PC-9 (cell line): ENCODE data around the gene NME9. TPM values are rescaled to one million over a fixed set of nuclear protein-coding genes. Genes with fewer than 3 reads are reported as not detected.

ENCODE experiments used
- BruUV-seq: library from RNA; stranded (reverse); fragments of 400-500 nt; replicated peaks from 2 replicates; lab custom pipeline; 2021; lab: Mats Ljungman, UMichigan
- CTCF ChIA-PET: fragments of 300-600 bp; sonication (Branson Sonifier 250); formaldehyde crosslinking; loops from one replicate; lab custom pipeline; 2022; ENCODE audit warnings: antibody characterized with exemption; lab: Charles Lee
- POLR2A ChIA-PET: fragments of 300-600 bp; sonication (Branson Sonifier 250); formaldehyde crosslinking; loops from one replicate; lab custom pipeline; 2022; ENCODE audit warnings: antibody characterized with exemption; ENCODE audit not compliant: unreplicated experiment; lab: Charles Lee
- DNase-seq, 2 experiments: peaks; one replicate each; pipeline versions ENCODE4 v3.0.0 to v3.0.0-alpha.2; 2015 to 2022; ENCODE audit warnings: mixed read lengths in 1 of 2
- H2AFZ ChIP-seq: fragments of 200-600 bp; sonication (generic); 2 replicates; pipeline ENCODE4 v1.8.1; 2017; ENCODE audit warnings: antibody characterized with exemption
- H3F3A ChIP-seq: fragments of 200-600 bp; sonication (generic); 2 replicates; pipeline ENCODE4 v1.8.1; 2017; ENCODE audit warnings: antibody characterized with exemption, mild to moderate bottlenecking, low read depth; ENCODE audit not compliant: insufficient read depth
- H3K27ac ChIP-seq: fragments of 200-600 bp; sonication (generic); 2 replicates; pipeline ENCODE4 v1.6.1; 2016; ENCODE audit warnings: mixed run types
- H3K27me3 ChIP-seq: fragments of 200-600 bp; sonication (generic); 2 replicates; pipeline ENCODE4 v1.6.1; 2016; ENCODE audit warnings: low read depth, mixed run types; ENCODE audit not compliant: insufficient read depth
- H3K36me3 ChIP-seq: fragments of 200-600 bp; sonication (generic); 2 replicates; pipeline ENCODE4 v1.6.1; 2016; ENCODE audit warnings: low read depth, mixed run types
- H3K4me1 ChIP-seq: fragments of 200-600 bp; sonication (generic); replicated peaks from 2 replicates; pipeline ENCODE4 v1.6.1; 2016; ENCODE audit warnings: mixed run types; ENCODE audit not compliant: insufficient read depth
- H3K4me2 ChIP-seq: fragments of 200-600 bp; sonication (generic); 2 replicates; pipeline ENCODE4 v1.6.1; 2017; ENCODE audit warnings: mixed run types
- H3K4me3 ChIP-seq: fragments of 200-600 bp; sonication (generic); 2 replicates; pipeline ENCODE4 v1.6.1; 2016; ENCODE audit warnings: mixed run types
- H3K79me2 ChIP-seq: fragments of 200-600 bp; sonication (generic); 2 replicates; pipeline ENCODE4 v1.6.1; 2017; ENCODE audit warnings: low read depth, mixed run types
- H3K9me2 ChIP-seq: fragments of 200-600 bp; sonication (generic); 2 replicates; pipeline ENCODE4 v1.8.1; 2017; ENCODE audit warnings: mild to moderate bottlenecking; ENCODE audit not compliant: insufficient read depth
- H3K9me3 ChIP-seq: fragments of 200-600 bp; sonication (generic); 2 replicates; pipeline ENCODE4 v1.8.1; 2016; ENCODE audit warnings: low read depth; ENCODE audit not compliant: insufficient read depth
- H4K20me1 ChIP-seq: fragments of 200-600 bp; sonication (generic); 2 replicates; pipeline ENCODE4 v1.8.1; 2017; ENCODE audit not compliant: insufficient read depth
- EZH2 ChIP-seq: fragments of 200-600 bp; sonication (generic); IDR thresholded peaks from 2 replicates; pipeline ENCODE4 v1.8.0; 2017; ENCODE audit warnings: antibody characterized with exemption, low read depth
- intact Hi-C: fragments of 100-400 bp; cut with micrococcal nuclease; formaldehyde crosslinking; loops from one replicate; pipeline ENCODE4 v1.10.0; 2022; ENCODE audit not compliant: unreplicated experiment
- total RNA-seq: library from RNA; stranded (reverse); gene quantifications from 2 replicates; pipeline ENCODE4 v1.2.3, GENCODE V29; 2021
- TF ChIP-seq, protein P1 (sequence below): fragments of 200-600 bp; sonication (generic); conservative IDR thresholded peaks from 2 replicates; pipeline ENCODE4 v1.6.1; 2017; ENCODE audit warnings: mixed run types, antibody characterized with exemption, mild to moderate bottlenecking, moderate library complexity

NME9 gene
- total RNA-seq, 1 experiment from 2014 or later, result not detected

DNA sequence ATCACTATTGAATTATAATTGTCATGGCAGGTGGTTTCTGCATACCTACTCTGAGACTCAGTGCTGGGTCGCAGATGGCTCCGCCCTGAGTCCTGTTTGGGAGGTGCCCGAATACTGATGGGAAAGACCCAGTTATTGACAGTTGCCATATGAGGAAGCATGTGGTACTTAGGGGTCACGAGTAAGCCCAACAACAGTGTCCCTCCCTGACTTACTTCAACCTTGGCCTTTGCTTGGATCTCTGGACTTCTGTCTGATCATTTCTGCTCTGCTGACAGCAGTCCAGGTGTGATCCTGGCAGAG, 35.6 kb upstream of the NME9 start:
- no peaks in the 10 kb centered on the region for H3K27me3 ChIP-seq
- intact Hi-C loops, result no loop called here
- CTCF ChIA-PET, result no interaction called here
- H3K4me2 ChIP-seq, result no peak overlapping the region
- H3K4me3 ChIP-seq, result no peak overlapping the region
- POLR2A ChIA-PET, result no interaction called here
- no TSS peak for BruUV-seq
- no peak overlapping the region for H2AFZ ChIP-seq
- DNase-seq, result no peak
- H3K36me3 ChIP-seq, result no peaks in the 10 kb centered on the region
- no peaks in the 10 kb centered on the region for H3K9me3 ChIP-seq
- H3K9me2 ChIP-seq, result no peaks in the 10 kb centered on the region
- TF ChIP-seq, protein P1, sequence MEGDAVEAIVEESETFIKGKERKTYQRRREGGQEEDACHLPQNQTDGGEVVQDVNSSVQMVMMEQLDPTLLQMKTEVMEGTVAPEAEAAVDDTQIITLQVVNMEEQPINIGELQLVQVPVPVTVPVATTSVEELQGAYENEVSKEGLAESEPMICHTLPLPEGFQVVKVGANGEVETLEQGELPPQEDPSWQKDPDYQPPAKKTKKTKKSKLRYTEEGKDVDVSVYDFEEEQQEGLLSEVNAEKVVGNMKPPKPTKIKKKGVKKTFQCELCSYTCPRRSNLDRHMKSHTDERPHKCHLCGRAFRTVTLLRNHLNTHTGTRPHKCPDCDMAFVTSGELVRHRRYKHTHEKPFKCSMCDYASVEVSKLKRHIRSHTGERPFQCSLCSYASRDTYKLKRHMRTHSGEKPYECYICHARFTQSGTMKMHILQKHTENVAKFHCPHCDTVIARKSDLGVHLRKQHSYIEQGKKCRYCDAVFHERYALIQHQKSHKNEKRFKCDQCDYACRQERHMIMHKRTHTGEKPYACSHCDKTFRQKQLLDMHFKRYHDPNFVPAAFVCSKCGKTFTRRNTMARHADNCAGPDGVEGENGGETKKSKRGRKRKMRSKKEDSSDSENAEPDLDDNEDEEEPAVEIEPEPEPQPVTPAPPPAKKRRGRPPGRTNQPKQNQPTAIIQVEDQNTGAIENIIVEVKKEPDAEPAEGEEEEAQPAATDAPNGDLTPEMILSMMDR, result no peak
- no peak for TF ChIP-seq EZH2
- H4K20me1 ChIP-seq, result no peaks in the 10 kb centered on the region
- H3K27ac ChIP-seq, result no peak overlapping the region
- no peaks in the 10 kb centered on the region for H3K4me1 ChIP-seq
- H3K79me2 ChIP-seq, result no peaks in the 10 kb centered on the region
- no peaks in the 10 kb centered on the region for H3F3A ChIP-seq

DNA sequence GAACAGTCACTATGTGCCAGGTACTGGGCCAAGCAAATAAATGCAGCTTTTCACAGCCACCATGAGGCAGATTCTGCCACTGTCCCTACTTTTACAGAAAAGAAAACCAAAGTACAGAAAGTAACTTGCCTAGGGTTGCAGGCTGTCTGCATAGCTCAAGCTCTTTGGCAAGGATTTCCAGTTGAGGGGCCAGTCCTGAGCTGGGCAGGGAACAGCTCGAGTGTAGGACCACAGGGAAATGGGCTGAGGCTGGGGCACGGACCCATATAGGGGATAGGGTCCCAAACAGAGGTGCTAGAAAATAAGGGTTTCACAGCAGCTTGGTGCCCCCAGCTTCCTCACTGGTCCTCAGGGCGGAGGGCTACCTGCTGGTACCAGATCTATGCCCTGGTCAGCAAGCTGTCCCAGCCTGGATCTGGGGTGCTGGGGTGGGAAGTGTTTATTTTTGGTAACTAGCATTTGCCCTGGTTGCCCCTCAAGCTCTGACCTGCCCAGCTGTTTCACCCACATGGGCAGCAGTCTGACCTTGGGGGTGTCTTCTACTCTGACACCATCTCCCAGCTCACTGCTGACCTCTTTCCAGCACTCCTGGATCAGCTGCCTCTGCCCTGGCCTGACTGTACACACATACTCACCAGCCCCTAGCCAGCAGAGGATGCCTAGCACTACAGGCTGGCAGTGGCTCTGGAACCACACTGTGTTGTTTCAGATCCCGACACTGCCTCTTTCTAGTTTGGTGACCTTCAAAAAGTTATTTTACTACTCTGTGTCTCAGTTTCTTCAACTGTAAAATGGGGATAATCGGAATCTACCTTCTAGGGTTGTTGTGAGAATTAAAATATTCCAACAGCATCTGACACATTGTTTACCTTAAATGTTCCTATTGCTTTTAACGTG, 35.0 kb upstream of the NME9 start:
- DNase-seq, result no peak
- TF ChIP-seq, protein P1, result no peak
- TF ChIP-seq EZH2, result no peak
- no peaks in the 10 kb centered on the region for H3K9me3 ChIP-seq
- H3K4me3 ChIP-seq, result no peak overlapping the region
- intact Hi-C loops, result no loop called here
- no peaks in the 10 kb centered on the region for H3K4me1 ChIP-seq
- no peaks in the 10 kb centered on the region for H4K20me1 ChIP-seq
- ChIA-PET CTCF (no interaction called here), POLR2A (no interaction called here)
- no peak overlapping the region for H3K4me2 ChIP-seq
- no TSS peak for BruUV-seq
- H3F3A ChIP-seq, result no peaks in the 10 kb centered on the region
- H3K27me3 ChIP-seq, result no peaks in the 10 kb centered on the region; the same call in 1 of the 2 replicates
- H2AFZ ChIP-seq, result no peak overlapping the region
- no peak overlapping the region for H3K27ac ChIP-seq
- no peaks in the 10 kb centered on the region for H3K79me2 ChIP-seq
- no peaks in the 10 kb centered on the region for H3K9me2 ChIP-seq
- H3K36me3 ChIP-seq, result no peaks in the 10 kb centered on the region

DNA sequence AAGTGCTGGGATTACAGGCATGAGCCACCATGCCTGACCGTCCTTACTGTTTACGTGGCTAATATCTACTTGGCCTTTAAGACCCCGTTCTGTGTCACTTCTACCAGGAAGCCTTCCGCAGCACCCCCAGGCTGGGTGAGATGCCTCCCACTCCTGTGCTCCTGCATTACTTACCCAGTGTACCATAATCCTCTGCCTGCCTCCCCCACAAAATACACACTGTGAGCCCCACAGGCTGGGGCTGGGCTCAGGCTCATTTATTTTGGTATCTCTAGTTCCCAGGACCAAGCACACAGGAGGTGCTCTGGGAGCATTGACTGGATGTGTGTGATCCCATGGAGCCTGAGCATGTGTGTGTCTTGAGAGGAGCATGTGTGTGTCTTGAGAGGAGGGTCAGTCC, 33.7 kb upstream of the NME9 start:
- no TSS peak for BruUV-seq

More for the DNA sequence above, 33.7 kb upstream of the NME9 start:
- Histone ChIP-seq H3K4me2 (no peak overlapping the region), H3K9me3 (no peaks in the 10 kb centered on the region), H3F3A (no peaks in the 10 kb centered on the region), H3K36me3 (no peaks in the 10 kb centered on the region), H3K4me1 (no peaks in the 10 kb centered on the region), H4K20me1 (no peaks in the 10 kb centered on the region), H3K79me2 (no peaks in the 10 kb centered on the region), H3K27me3 (no peaks in the 10 kb centered on the region; the same call in 1 of the 2 replicates), H3K4me3 (no peak overlapping the region), H3K27ac (no peak overlapping the region), H3K9me2 (no peaks in the 10 kb centered on the region), H2AFZ (no peak overlapping the region)
- CTCF ChIA-PET, result no interaction called here
- intact Hi-C loops, result no loop called here
- POLR2A ChIA-PET, result no interaction called here
- DNase-seq, result no peak
- TF ChIP-seq, protein P1, result no peak
- TF ChIP-seq EZH2, result no peak
